Activated T-cell treated with anti-CD3 and anti-CD28 coated beads, Interleukin-2, amount 50 U/mL, for 72 hours (primary cell): Measurements from ENCODE around the gene WDR1. TPM values are rescaled to one million over a fixed set of nuclear protein-coding genes. Genes with fewer than 3 reads are reported as not detected.
A peak's percentile ranks its signal among the peaks of the same experiment; 100 is the strongest.

Experiments used
- ATAC-seq, 2 donors: fragments of 150-1000 bp; cut with Tn5 transposase; replicated peaks in 1 of 2; 2 replicates each; pipeline ENCODE4 v1.10.0; 2021; ENCODE audit warnings: moderate library complexity in 2 of 2, mild to moderate bottlenecking in 1 of 2
- DNase-seq, 2 donors: peaks; one replicate each; pipeline ENCODE4 v3.0.0; 2021 to 2022; ENCODE audit warnings: mixed read lengths in 1 of 2
- H3K27ac Mint-ChIP-seq: one replicate; pipeline ENCODE4 v1.8.0; 2022; ENCODE audit warnings: mild to moderate bottlenecking, moderate library complexity, mixed read lengths
- H3K27me3 Mint-ChIP-seq: one replicate; pipeline ENCODE4 v1.8.0; 2022; ENCODE audit warnings: low read depth, mixed read lengths
- H3K36me3 Mint-ChIP-seq, 2 donors: one replicate each; pipeline ENCODE4 v1.8.0; 2022; ENCODE audit warnings: mixed read lengths in 2 of 2, mild to moderate bottlenecking in 1 of 2; ENCODE audit not compliant: insufficient read depth in 2 of 2
- H3K4me1 Mint-ChIP-seq: one replicate; pipeline ENCODE4 v1.8.0; 2022; ENCODE audit warnings: low read depth, mixed read lengths
- H3K4me3 Mint-ChIP-seq, 2 donors: one replicate each; pipeline ENCODE4 v1.8.0; 2022; ENCODE audit warnings: mild to moderate bottlenecking in 2 of 2, mixed read lengths in 2 of 2, moderate library complexity in 2 of 2
- H3K9me3 Mint-ChIP-seq, 2 donors: one replicate each; pipeline ENCODE4 v1.8.0; 2022; ENCODE audit warnings: mixed read lengths in 2 of 2
- total RNA-seq, 2 donors: library from RNA; stranded (reverse); gene quantifications; one replicate each; pipeline ENCODE4 v1.2.3, GENCODE V29; 2022

The WDR1 gene
- total RNA-seq, 2 donors from 2014 or later = 304 to 326 TPM

DNA sequence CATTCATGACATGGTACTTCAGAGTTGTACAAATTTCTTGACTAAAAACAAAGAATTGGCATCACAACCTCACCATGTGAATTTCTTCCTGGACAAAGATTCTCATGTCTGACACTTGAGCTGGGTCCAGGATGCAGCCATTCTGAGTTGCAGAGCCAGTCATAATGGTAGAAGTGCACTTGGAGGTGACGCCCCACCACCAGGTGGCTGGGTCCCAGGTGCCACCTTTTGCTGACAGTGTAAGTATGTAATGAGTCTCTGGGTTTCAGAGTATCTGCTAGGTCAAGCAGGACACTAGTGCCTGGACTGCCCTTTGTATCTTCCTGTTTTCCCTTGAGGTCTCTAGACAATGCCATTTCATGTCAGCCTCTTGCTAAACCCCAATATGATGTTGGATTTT lies 36.6 kb upstream of the WDR1 start:
- Mint-ChIP-seq H3K36me3 (no peaks in the 10 kb centered on the region), H3K9me3 (no peaks in the 10 kb centered on the region), H3K27ac (no peak overlapping the region), H3K4me1 (peaks cover 7% of the 10 kb centered on the region), H3K27me3 (no peaks in the 10 kb centered on the region), H3K4me3 (no peak overlapping the region)
- DNase-seq (no peak), ATAC-seq (no peak)

DNA sequence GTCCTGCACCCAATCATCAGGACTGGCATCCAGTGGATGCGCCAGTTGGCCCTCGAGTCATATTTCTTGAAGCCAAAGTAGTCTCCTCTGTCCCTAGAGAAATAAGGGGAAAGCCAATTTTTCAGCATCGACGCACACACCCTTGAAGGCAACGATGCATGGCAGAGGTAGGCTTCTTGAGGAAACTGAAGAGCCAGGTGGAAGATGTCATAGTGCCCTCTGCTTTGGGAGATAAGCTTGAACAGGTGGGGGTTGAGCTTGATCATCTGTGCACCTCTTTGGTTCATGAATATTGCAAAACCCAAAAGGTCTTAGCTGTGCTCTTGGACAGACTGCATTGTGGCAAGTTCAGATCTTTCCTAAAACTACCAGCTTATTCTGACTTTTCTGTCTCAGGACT lies 34.6 kb upstream of the WDR1 start:
- H3K9me3 Mint-ChIP-seq = no peaks in the 10 kb centered on the region
- H3K4me3 Mint-ChIP-seq = no peak overlapping the region

DNA sequence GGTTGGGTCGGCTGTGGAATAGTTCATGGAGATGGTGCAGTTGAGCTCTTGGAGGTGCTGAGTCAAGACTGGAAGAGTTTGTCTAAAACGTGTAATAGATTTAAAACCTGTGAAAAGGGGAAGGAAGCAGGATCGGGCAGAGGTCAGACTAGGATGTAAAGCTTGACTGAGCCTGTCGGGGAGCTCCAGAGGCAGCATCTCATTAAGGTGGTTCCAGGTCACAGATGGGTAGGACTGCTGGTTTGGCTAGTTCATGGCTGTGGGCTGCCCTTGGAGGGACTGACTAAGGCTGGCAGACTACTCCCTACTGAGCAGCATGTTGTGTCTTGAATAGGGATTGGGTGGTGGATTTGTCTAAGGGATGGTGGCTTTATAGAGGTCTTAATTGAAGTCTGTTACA lies 28.4 kb upstream of the WDR1 start:
- no peak overlapping the region for H3K27ac Mint-ChIP-seq
- no peaks in the 10 kb centered on the region for H3K27me3 Mint-ChIP-seq
- ATAC-seq (no peak), DNase-seq (no peak)
- no peak overlapping the region for H3K4me3 Mint-ChIP-seq
- no peaks in the 10 kb centered on the region for H3K36me3 Mint-ChIP-seq
- H3K9me3 Mint-ChIP-seq = no peaks in the 10 kb centered on the region
- H3K4me1 Mint-ChIP-seq = no peaks in the 10 kb centered on the region

More for the DNA sequence above, 34.6 kb upstream of the WDR1 start:
- H3K27me3 Mint-ChIP-seq = no peaks in the 10 kb centered on the region
- DNase-seq = no peak
- H3K36me3 Mint-ChIP-seq = no peaks in the 10 kb centered on the region
- no peak for ATAC-seq
- H3K27ac Mint-ChIP-seq = no peak overlapping the region
- no peaks in the 10 kb centered on the region for H3K4me1 Mint-ChIP-seq

GRCh38 chr4:10144479-10144878 lies 27.9 kb upstream of the WDR1 start:
- no peaks in the 10 kb centered on the region for H3K27me3 Mint-ChIP-seq
- no peak overlapping the region for H3K27ac Mint-ChIP-seq
- H3K4me3 Mint-ChIP-seq = no peak overlapping the region
- no peaks in the 10 kb centered on the region for H3K36me3 Mint-ChIP-seq
- H3K9me3 Mint-ChIP-seq = no peaks in the 10 kb centered on the region
- H3K4me1 Mint-ChIP-seq = no peaks in the 10 kb centered on the region
- ATAC-seq (no peak), DNase-seq (no peak)

DNA sequence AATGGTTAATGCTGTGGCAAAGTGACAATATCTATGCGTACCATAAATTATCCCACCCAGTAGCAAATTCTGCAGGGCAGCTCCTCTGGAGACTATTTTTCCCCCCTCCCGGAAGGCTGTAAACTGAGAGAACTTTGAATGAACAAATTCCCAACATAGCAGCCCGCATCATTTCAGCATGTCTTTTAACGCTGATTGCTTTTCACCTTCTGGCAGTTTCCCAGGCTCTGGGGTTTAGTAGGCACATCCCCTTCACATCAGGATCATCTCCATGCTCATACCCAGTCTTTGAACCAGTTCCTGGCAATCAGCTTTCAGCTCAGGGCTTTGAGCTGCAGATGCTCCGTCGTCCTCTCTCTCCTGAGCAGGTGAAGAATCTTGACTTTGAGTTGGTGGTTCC lies 26.6 kb upstream of the WDR1 start:
- Mint-ChIP-seq H3K27ac (no peak overlapping the region), H3K4me1 (no peaks in the 10 kb centered on the region), H3K27me3 (no peaks in the 10 kb centered on the region), H3K36me3 (no peaks in the 10 kb centered on the region), H3K4me3 (no peak overlapping the region), H3K9me3 (no peaks in the 10 kb centered on the region)
- DNase-seq (no peak), ATAC-seq (no peak)

DNA sequence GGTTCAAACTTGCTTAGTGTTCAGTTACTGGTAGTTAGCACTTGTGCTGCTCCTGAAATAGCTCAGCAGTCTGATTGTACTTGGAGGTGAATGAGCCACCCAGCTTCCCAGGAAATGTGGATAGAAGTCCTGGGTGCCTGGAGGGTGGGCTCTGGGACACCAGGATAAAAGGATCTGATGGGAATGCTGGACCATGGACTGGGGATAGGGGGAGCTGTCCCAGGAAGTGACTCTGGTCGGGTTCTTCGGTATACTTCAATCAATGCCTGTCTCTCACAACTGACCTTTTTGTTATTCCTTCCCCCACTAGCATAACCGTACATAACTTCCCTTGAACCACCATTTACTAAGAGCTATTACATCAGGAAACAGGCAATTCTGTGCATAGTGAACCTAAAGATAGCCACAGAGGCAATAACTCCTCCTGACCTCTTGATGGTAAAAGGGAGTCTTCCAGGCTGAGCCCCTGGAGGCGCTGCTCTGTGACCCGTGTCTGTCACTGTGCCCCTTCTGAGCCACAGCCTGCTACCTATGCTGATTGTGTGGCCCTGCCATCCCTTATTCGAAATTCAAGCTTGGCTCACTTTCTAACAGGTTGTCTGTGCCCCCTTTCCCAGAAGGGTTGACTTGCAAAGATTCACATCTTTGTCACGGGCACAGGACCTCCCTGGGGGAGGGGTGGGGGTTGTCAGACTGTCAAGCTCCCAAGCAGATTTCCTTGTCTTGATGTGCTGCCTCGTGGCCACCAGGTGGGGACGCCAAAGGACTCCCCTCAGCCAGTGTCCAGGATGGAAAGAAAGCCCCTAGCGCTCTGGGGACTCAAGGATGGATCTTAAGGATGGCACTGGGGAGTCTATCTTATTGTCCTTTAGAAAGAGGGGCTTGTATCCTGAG lies 24.5 kb upstream of the WDR1 start:
- DNase-seq (no peak), ATAC-seq (no peak)
- H3K36me3 Mint-ChIP-seq = no peaks in the 10 kb centered on the region
- H3K4me1 Mint-ChIP-seq = no peaks in the 10 kb centered on the region
- no peaks in the 10 kb centered on the region for H3K9me3 Mint-ChIP-seq
- H3K27ac Mint-ChIP-seq = no peak overlapping the region
- H3K4me3 Mint-ChIP-seq = no peak overlapping the region
- no peaks in the 10 kb centered on the region for H3K27me3 Mint-ChIP-seq

- Mint-ChIP-seq H3K27ac (no peak overlapping the region), H3K4me1 (no peaks in the 10 kb centered on the region), H3K27me3 (no peaks in the 10 kb centered on the region), H3K36me3 (no peaks in the 10 kb centered on the region), H3K4me3 (no peak overlapping the region), H3K9me3 (no peaks in the 10 kb centered on the region)
- ATAC-seq = no peak
- no peak for DNase-seq
Measured at GRCh38 chr4:10139518-10139917, 22.9 kb upstream of the WDR1 start.

DNA sequence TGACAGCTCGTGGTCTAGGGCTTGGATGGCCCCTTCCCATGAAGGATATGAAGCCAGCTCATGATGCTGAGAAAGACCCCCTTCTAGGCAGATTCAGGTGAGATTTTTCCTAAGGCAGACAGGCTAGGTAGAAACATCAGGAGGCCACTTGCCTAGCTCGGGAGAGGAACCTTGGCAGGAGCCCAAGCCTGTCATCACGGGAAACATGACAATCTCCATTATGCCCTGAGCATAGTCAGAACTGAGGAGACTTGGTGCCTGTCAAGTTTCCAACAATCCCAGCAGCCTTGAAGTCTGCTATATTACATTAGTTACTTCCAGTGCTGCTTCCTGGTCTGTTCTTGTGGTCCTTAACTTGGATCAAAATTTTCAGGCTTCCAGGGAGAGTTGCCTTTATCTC lies 18.7 kb upstream of the WDR1 start:
- H3K4me1 Mint-ChIP-seq = no peaks in the 10 kb centered on the region
- H3K36me3 Mint-ChIP-seq = no peaks in the 10 kb centered on the region

GRCh38 chr4:10134141-10134540 lies 17.5 kb upstream of the WDR1 start:
- Mint-ChIP-seq H3K36me3 (no peaks in the 10 kb centered on the region), H3K4me1 (no peaks in the 10 kb centered on the region), H3K9me3 (no peaks in the 10 kb centered on the region), H3K4me3 (no peak overlapping the region), H3K27ac (no peak overlapping the region), H3K27me3 (no peaks in the 10 kb centered on the region)
- ATAC-seq (no peak), DNase-seq (no peak)

More for the DNA sequence above, 18.7 kb upstream of the WDR1 start:
- ATAC-seq (no peak), DNase-seq (no peak)
- no peak overlapping the region for H3K27ac Mint-ChIP-seq
- H3K4me3 Mint-ChIP-seq = no peak overlapping the region
- no peaks in the 10 kb centered on the region for H3K9me3 Mint-ChIP-seq
- no peaks in the 10 kb centered on the region for H3K27me3 Mint-ChIP-seq

DNA sequence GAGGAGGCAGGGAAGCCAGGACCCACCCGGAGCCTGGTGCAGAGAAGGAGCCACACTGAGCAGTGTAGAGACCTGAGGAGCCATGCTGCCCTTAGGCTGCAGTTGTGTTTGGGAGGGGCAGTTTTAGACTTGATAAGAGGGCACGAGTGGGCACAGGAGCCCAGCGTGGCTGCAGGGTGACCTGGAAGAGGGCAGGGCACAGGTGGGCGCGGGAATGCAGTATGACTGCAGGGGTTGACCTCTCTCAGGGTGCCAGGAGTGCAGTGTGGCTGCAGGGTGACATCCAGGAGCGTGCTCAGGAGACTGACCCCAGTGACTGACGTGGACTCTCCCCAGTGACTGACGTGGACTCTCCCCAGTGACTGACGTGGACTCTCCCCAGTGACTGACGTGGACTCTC lies 14.6 kb upstream of the WDR1 start:
- H3K4me3 Mint-ChIP-seq = no peak overlapping the region

GRCh38 chr4:10130178-10130888 lies 13.7 kb upstream of the WDR1 start:
- H3K4me1 Mint-ChIP-seq = no peaks in the 10 kb centered on the region

More for the DNA sequence above, 14.6 kb upstream of the WDR1 start:
- H3K4me1 Mint-ChIP-seq = no peaks in the 10 kb centered on the region
- H3K9me3 Mint-ChIP-seq = no peaks in the 10 kb centered on the region
- DNase-seq (no peak), ATAC-seq (no peak)
- H3K27ac Mint-ChIP-seq = no peak overlapping the region
- no peaks in the 10 kb centered on the region for H3K27me3 Mint-ChIP-seq
- H3K36me3 Mint-ChIP-seq = no peaks in the 10 kb centered on the region

DNA sequence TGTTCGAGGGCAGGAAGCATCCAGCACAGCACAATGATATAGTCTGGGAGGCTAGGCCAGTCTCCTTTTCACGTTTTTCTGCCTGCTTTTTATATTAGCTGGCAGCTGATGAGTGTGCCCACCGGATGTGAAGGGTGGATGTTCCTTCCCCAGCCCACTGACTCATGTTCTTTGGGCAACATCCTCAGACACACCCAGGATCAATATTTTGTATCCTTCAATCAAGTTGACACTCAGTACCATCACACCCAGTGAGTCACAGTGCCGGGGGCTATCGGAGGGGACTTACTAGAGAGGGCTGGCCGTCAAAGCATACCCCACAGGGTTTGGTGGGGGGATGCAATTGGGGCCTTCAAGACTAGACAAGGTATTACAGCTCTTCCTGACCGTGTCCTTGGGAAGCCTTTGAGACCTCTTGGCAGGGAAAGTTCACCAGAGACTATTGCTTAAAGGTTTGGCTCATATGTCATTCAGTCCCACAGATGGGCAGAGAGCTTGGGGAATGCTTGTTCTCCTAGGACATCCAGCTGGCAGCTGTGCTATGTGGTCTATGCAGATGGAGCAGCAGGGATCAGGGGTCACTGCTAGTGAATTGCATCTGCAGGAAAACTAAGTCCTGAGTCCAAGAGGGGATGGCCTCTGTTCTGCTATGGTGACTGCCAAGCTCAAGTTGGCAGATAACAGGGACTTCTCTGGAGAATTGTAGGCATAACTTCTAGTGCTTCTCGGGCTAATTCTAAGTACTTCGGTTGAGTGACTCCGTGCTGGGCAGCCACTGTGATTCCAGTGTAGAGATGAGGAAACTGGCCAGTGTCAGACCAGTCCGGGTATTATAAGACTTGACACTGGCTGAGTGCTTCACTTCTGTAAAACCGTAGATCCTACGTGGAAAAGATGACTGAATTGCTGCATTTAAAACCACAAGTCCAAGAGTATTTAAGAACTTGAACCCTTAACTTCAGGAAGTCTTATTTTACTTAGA lies 12.9 kb upstream of the WDR1 start:
- H3K4me3 Mint-ChIP-seq = no peak overlapping the region
- H3K9me3 Mint-ChIP-seq = peaks cover 0 to 3% of the 10 kb centered on the region in 2 donors
- no peak overlapping the region for H3K27ac Mint-ChIP-seq
- no peaks in the 10 kb centered on the region for H3K27me3 Mint-ChIP-seq
- ATAC-seq (no peak), DNase-seq (no peak)
- peaks cover 8% of the 10 kb centered on the region for H3K4me1 Mint-ChIP-seq
- H3K36me3 Mint-ChIP-seq = no peaks in the 10 kb centered on the region

More at GRCh38 chr4:10130178-10130888, 13.7 kb upstream of the WDR1 start:
- no peaks in the 10 kb centered on the region for H3K27me3 Mint-ChIP-seq
- ATAC-seq (no peak), DNase-seq (no peak)
- H3K36me3 Mint-ChIP-seq = no peaks in the 10 kb centered on the region
- no peak overlapping the region for H3K4me3 Mint-ChIP-seq
- peaks cover 0 to 3% of the 10 kb centered on the region in 2 donors for H3K9me3 Mint-ChIP-seq
- H3K27ac Mint-ChIP-seq = no peak overlapping the region

- ATAC-seq = peak in 1 of 2 donors; percentile 34
- Mint-ChIP-seq H3K4me3 (no peak overlapping the region), H3K9me3 (peaks cover 0 to 3% of the 10 kb centered on the region in 2 donors), H3K27ac (no peak overlapping the region), H3K27me3 (no peaks in the 10 kb centered on the region), H3K4me1 (peaks cover 15% of the 10 kb centered on the region), H3K36me3 (no peaks in the 10 kb centered on the region)
- DNase-seq = no peak
Measured at GRCh38 chr4:10128761-10129160, 12.2 kb upstream of the WDR1 start.
